Measurements from ENCODE around the gene RDX. TPM values are rescaled to one million over a fixed set of nuclear protein-coding genes. Genes with fewer than 3 reads are reported as not detected.

The RDX gene
- total RNA-seq, 1 experiment from 2014 or later, result 76.8 TPM

- TF ChIP-seq CTCF (IDR thresholded peaks at IDR 0.05; ENCODE audit: unreplicated experiment), result no peak
- Mint-ChIP-seq H3K27me3 (ENCODE audit: unreplicated experiment) (no peaks in the 10 kb centered on the region), H3K27ac (ENCODE audit: unreplicated experiment) (no peak overlapping the region), H3K4me3 (ENCODE audit: low read depth, unreplicated experiment) (no peak overlapping the region), H3K4me1 (ENCODE audit: low read depth, unreplicated experiment) (peaks cover 23% of the 10 kb centered on the region), H3K9me3 (ENCODE audit: low read depth, unreplicated experiment) (no peaks in the 10 kb centered on the region), H3K36me3 (ENCODE audit: insufficient read depth, unreplicated experiment) (peaks cover 13% of the 10 kb centered on the region)
- CTCF ChIA-PET, result no interaction called here
- no peak for DNase-seq
- BruUV-seq (replicated peaks), result no TSS peak
- intact Hi-C loops (cut with micrococcal nuclease; ENCODE audit: unreplicated experiment), result no loop called here
Measured at GRCh38 chr11:110153474-110153873, 142.9 kb downstream of the RDX start.

- DNase-seq, result no peak
- TF ChIP-seq CTCF (IDR thresholded peaks at IDR 0.05; ENCODE audit: unreplicated experiment), result no peak
- Mint-ChIP-seq H3K4me1 (ENCODE audit: low read depth, unreplicated experiment) (peaks cover 22% of the 10 kb centered on the region), H3K36me3 (ENCODE audit: insufficient read depth, unreplicated experiment) (peaks cover 13% of the 10 kb centered on the region), H3K27me3 (ENCODE audit: unreplicated experiment) (no peaks in the 10 kb centered on the region), H3K9me3 (ENCODE audit: low read depth, unreplicated experiment) (no peaks in the 10 kb centered on the region), H3K4me3 (ENCODE audit: low read depth, unreplicated experiment) (no peak overlapping the region), H3K27ac (ENCODE audit: unreplicated experiment) (no peak overlapping the region)
- CTCF ChIA-PET, result no interaction called here
- BruUV-seq (replicated peaks), result no TSS peak
- intact Hi-C loops (cut with micrococcal nuclease; ENCODE audit: unreplicated experiment), result no loop called here
Measured at GRCh38 chr11:110152199-110152598, 144.2 kb downstream of the RDX start.

GRCh38 chr11:110148775-110149744 lies 147.4 kb downstream of the RDX start:
- Mint-ChIP-seq H3K36me3 (ENCODE audit: insufficient read depth, unreplicated experiment) (peaks cover 7% of the 10 kb centered on the region), H3K4me1 (ENCODE audit: low read depth, unreplicated experiment) (peaks cover 22% of the 10 kb centered on the region), H3K27ac (ENCODE audit: unreplicated experiment) (peak overlapping the region; percentile 56), H3K9me3 (ENCODE audit: low read depth, unreplicated experiment) (no peaks in the 10 kb centered on the region), H3K27me3 (ENCODE audit: unreplicated experiment) (no peaks in the 10 kb centered on the region), H3K4me3 (ENCODE audit: low read depth, unreplicated experiment) (no peak overlapping the region)
- CTCF ChIA-PET, result interaction anchor here (0.6 kb wide), 1 partner anchor 32 kb away, joined by 3 read pairs; no protein-coding TSS in a partner anchor
- DNase-seq, result no peak
- no peak for TF ChIP-seq CTCF (IDR thresholded peaks at IDR 0.05; ENCODE audit: unreplicated experiment)
- no TSS peak for BruUV-seq (replicated peaks)
- intact Hi-C loops (cut with micrococcal nuclease; ENCODE audit: unreplicated experiment), result no loop called here

- Mint-ChIP-seq H3K4me3 (ENCODE audit: low read depth, unreplicated experiment) (no peak overlapping the region), H3K27me3 (ENCODE audit: unreplicated experiment) (no peaks in the 10 kb centered on the region), H3K4me1 (ENCODE audit: low read depth, unreplicated experiment) (peaks cover 22% of the 10 kb centered on the region), H3K27ac (ENCODE audit: unreplicated experiment) (peak overlapping the region; percentile 56), H3K9me3 (ENCODE audit: low read depth, unreplicated experiment) (no peaks in the 10 kb centered on the region), H3K36me3 (ENCODE audit: insufficient read depth, unreplicated experiment) (peaks cover 4% of the 10 kb centered on the region)
- intact Hi-C loops (cut with micrococcal nuclease; ENCODE audit: unreplicated experiment), result no loop called here
- DNase-seq, result no peak
- BruUV-seq (replicated peaks), result no TSS peak
- CTCF ChIA-PET, result interaction anchor here (0.6 kb wide), 1 partner anchor 33 kb away, joined by 3 read pairs; no protein-coding TSS in a partner anchor
- no peak for TF ChIP-seq CTCF (IDR thresholded peaks at IDR 0.05; ENCODE audit: unreplicated experiment)
Measured at GRCh38 chr11:110147962-110148709, 148.3 kb downstream of the RDX start.
